Activated gamma-delta T cell treated with Interleukin-2 at 50 U/mL for 16 hours (primary cell): ENCODE measurements around the gene SPRED1.
"Not testable (repeated sequence)": the region's sequence is repeated elsewhere in the genome, so short reads cannot be mapped to it uniquely, and the experiment has no call there.

Experiments
- DNase-seq: peaks from one replicate; pipeline ENCODE4 v3.0.0-alpha.2; 2020

SPRED1 gene

GRCh38 chr15:38237021-38237420 is 15.6 kb upstream of the SPRED1 start:
- not testable (repeated sequence) for DNase-seq

GRCh38 chr15:38238311-38238710 is 14.3 kb upstream of the SPRED1 start:
- no peak for DNase-seq

- no peak for DNase-seq
Measured at GRCh38 chr15:38242055-38242454, 10.6 kb upstream of the SPRED1 start.

- DNase-seq = no peak
Measured at GRCh38 chr15:38243278-38244055, 9.2 kb upstream of the SPRED1 start.

GRCh38 chr15:38247336-38247735 is 5.3 kb upstream of the SPRED1 start:
- DNase-seq = no peak

GRCh38 chr15:38253351-38253781 is 730 bp downstream of the SPRED1 start:
- no peak for DNase-seq

GRCh38 chr15:38254051-38254883 is 1.6 kb downstream of the SPRED1 start:
- peak; percentile 38 for DNase-seq

- no peak for DNase-seq
Measured at GRCh38 chr15:38255690-38256089, 3.1 kb downstream of the SPRED1 start.

GRCh38 chr15:38257676-38258075 is 5.0 kb downstream of the SPRED1 start:
- no peak for DNase-seq

- DNase-seq = no peak
Measured at GRCh38 chr15:38259134-38259533, 6.5 kb downstream of the SPRED1 start.

- no peak for DNase-seq
Measured at GRCh38 chr15:38260077-38260476, 7.4 kb downstream of the SPRED1 start.

- DNase-seq = no peak
Measured at GRCh38 chr15:38263251-38263650, 10.6 kb downstream of the SPRED1 start.

GRCh38 chr15:38263996-38264395 is 11.4 kb downstream of the SPRED1 start:
- no peak for DNase-seq

- DNase-seq = no peak
Measured at GRCh38 chr15:38266247-38266986, 13.8 kb downstream of the SPRED1 start.

GRCh38 chr15:38267421-38268022 is 14.9 kb downstream of the SPRED1 start:
- DNase-seq = no peak

GRCh38 chr15:38271144-38271543 is 18.5 kb downstream of the SPRED1 start:
- no peak for DNase-seq

GRCh38 chr15:38271895-38272294 is 19.3 kb downstream of the SPRED1 start:
- DNase-seq = no peak

GRCh38 chr15:38272431-38272830 is 19.8 kb downstream of the SPRED1 start:
- DNase-seq = not testable (repeated sequence)

GRCh38 chr15:38274135-38274534 is 21.5 kb downstream of the SPRED1 start:
- DNase-seq = no peak

GRCh38 chr15:38275959-38276358 is 23.3 kb downstream of the SPRED1 start:
- no peak for DNase-seq

- DNase-seq = not testable (repeated sequence)
Measured at GRCh38 chr15:38277281-38277680, 24.6 kb downstream of the SPRED1 start.

GRCh38 chr15:38281031-38281430 is 28.4 kb downstream of the SPRED1 start:
- no peak for DNase-seq

- DNase-seq = no peak
Measured at GRCh38 chr15:38283010-38283409, 30.4 kb downstream of the SPRED1 start.
